ENCODE results near the gene GOLT1B.

DNA sequence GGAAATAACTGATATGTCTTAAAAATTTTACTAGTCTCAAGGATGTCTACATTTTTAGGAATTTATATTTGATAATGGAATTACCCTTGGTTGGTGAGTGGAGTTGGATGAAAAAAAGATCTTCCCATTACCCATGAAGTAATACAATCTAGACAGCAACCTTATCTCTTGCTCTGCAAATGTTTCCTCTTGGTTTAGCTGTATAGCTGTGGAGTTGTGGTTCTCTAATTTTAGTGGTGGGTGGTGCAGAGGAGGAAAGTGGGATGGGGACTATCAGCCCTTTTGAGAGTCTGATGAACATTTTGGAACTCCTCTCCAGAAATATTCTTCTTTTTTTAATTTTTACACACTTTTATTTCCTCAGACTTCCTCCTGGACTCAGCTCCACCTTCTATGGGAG, 41.6 kb downstream of the GOLT1B start:
- TF ChIP-seq, protein P1, sequence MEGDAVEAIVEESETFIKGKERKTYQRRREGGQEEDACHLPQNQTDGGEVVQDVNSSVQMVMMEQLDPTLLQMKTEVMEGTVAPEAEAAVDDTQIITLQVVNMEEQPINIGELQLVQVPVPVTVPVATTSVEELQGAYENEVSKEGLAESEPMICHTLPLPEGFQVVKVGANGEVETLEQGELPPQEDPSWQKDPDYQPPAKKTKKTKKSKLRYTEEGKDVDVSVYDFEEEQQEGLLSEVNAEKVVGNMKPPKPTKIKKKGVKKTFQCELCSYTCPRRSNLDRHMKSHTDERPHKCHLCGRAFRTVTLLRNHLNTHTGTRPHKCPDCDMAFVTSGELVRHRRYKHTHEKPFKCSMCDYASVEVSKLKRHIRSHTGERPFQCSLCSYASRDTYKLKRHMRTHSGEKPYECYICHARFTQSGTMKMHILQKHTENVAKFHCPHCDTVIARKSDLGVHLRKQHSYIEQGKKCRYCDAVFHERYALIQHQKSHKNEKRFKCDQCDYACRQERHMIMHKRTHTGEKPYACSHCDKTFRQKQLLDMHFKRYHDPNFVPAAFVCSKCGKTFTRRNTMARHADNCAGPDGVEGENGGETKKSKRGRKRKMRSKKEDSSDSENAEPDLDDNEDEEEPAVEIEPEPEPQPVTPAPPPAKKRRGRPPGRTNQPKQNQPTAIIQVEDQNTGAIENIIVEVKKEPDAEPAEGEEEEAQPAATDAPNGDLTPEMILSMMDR (IDR thresholded peaks at IDR 0.05), result no peak
- TF ChIP-seq POLR2AphosphoS5 (IDR thresholded peaks at IDR 0.05), result no peak
